Inflammatory macrophage treated with lipopolysaccharide for 1 hour (primary cell): ENCODE measurements around the gene NUDT9.
"Not testable (repeated sequence)": the region's sequence is repeated elsewhere in the genome, so short reads cannot be mapped to it uniquely, and the experiment has no call there.

Experiments
- DNase-seq, 2 donors: peaks; one replicate each; pipeline ENCODE4 v3.0.0-alpha.2; 2020 to 2022

NUDT9 gene

GRCh38 chr4:87409420-87409939, 12.9 kb upstream of the NUDT9 start:
- no peak for DNase-seq

GRCh38 chr4:87410157-87410556, 12.2 kb upstream of the NUDT9 start:
- no peak for DNase-seq

DNA sequence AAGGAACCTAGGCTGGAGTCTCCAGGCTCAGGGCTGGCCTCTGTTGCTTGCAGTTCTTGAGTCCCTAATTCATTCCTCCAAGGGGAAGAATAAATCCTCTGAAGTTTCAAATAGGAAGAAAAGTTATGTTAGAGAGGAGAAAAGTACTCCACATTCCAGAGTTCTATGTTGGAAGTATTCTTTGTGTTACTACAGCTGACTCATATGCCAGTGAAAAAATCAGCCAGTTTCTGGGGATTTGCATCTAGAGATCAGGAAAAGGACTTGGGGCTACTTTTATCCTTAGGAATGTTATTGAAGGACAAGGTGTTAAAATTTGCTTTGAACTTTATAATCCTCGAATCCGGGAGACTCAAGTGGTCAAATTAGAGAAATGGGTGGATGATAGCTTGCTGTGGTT, 11.7 kb upstream of the NUDT9 start:
- no peak for DNase-seq

DNA sequence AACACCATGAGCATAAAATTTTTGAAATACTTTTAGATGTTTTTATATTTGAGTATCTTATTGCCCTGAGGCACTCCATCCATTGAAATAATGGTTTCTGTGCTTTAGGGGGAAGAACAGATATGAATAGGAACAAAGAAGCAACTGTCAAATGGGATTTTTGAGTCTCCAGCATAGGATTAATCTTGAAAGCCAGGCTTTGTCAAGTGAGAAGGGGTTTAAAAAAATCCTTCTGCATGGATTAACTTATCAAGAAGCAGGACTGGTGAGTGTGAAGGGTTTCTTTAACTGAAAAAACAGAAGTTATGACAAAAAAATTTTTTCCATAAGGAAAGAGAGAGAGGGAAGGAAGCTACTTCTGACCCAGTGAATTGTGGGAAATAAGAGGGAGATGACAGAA, 7.6 kb upstream of the NUDT9 start:
- DNase-seq: no peak

GRCh38 chr4:87416965-87417364, 5.4 kb upstream of the NUDT9 start:
- no peak for DNase-seq

- not testable (repeated sequence) for DNase-seq
Observed at GRCh38 chr4:87418410-87418809, 4.0 kb upstream of the NUDT9 start.

GRCh38 chr4:87419578-87420249, 2.7 kb upstream of the NUDT9 start:
- no peak for DNase-seq

- no peak for DNase-seq
Observed at GRCh38 chr4:87420276-87420830, 2.0 kb upstream of the NUDT9 start.

GRCh38 chr4:87423317-87424098, 1.1 kb downstream of the NUDT9 start:
- no peak for DNase-seq

DNA sequence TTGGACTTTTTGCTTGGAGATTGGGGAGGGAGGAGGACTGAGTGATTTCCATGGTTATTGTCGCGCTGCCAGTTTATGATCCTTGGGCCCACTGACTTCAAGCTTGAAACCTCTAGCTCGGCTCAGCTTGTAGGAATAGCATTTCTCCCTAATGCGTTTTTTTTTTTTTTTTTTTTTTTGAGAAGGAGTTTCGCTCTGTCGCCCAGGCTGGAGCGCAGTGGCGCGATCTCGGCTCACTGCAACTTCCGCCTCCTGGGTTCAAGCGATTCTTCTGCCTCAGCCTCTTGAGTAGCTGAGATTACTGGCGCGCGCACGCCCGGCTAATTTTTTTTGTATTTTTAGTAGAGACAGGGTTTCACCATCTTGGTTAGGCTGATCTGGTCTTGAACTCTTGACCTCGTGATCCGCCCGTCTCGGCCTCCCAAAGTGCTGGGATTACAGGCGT, 1.7 kb downstream of the NUDT9 start:
- DNase-seq: not testable (repeated sequence)

DNA sequence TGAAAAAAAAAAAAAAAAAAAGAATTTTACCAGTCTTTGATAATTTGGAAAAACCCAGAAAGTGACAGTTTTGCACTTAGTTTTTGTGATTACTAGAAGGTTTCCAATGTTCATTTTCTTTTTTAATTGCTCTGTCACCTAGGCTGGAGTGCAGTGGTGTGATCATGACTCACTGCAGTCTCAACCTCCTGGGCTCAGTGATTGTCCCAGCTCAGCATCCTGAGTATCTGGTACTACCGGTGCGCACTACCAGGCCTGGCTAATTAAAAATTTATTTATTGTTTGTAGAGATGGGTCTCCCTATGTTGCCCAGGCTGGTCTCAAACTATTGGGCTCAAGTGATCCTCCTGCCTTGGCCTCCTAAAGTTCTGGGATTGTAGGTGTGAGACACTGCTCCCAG, 3.3 kb downstream of the NUDT9 start:
- DNase-seq: no peak

GRCh38 chr4:87426865-87427517, 4.6 kb downstream of the NUDT9 start:
- DNase-seq: no peak

GRCh38 chr4:87427518-87427868, 5.1 kb downstream of the NUDT9 start:
- no peak for DNase-seq

DNA sequence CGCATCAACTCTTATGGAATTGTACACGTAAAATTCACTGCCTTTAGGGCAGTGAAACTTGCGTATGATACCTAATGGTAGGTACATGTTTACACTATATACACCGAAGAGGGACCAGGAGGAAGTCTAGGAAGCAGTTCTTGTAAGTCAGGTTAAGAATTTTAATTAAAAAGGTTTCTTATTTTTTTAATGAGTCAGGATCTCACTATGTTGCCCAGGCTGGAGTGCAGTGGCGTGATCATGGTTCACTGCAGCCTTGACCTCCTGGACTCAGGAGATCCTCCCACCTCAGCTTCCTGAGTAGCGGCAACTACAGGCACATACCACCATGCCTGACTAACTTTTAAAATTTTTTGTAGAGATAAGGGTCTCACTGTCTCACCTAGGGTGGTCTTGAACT, 6.6 kb downstream of the NUDT9 start:
- DNase-seq: no peak

DNA sequence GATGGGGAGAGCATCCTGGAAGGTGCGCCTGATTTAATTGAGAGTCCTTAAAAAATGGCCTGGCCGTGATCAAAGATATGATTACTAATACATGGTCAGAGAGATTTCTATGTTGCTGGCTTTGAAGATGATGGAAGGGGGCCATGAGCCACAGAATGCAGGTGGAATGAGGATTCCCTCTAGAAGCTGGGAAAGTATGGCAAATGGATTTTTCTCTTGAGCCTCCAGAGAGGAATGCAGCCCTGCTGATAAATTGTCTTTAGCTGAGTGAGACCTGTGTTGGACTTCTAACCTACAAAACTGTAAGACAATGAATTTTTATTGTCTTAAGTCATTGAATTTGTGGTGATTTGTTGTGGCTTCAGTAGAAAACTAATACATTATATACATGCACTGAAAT, 7.7 kb downstream of the NUDT9 start:
- no peak for DNase-seq

DNA sequence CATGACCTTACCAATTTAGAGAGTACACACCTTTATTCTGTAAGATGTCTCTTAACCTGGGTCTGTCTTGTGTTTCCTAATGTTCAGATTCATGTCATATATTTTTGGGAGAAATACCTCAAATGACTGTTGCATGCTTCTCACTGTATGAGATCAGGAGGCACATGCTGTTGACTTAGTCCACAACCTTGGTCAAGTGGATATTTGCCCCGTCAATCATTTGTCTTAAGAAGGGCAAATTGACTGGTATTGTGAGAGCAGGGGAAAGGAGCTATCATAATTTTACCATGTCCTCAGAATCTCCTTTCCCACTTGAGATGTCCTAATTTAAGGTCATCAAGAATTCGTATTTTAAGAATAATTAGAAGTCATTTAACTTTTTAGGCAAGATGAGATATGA, 11.0 kb downstream of the NUDT9 start:
- DNase-seq: no peak

DNA sequence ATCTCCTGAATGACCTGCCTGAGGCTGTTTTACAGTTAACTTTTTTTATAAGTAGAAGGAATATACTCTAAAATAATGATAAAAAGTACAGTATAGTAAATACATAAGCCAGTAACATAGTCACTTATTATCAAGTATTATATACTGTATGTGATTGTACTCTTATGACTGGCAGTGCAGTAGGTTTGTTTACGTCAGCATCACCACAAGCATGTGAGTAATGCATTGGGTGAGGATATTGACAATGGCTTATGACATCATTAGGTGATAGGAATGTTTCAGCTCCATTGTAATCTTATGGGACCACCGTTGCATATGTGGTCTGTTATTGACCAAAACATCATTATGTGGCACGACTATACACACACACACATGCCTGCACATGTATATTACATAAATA, 20.5 kb downstream of the NUDT9 start:
- no peak for DNase-seq

DNA sequence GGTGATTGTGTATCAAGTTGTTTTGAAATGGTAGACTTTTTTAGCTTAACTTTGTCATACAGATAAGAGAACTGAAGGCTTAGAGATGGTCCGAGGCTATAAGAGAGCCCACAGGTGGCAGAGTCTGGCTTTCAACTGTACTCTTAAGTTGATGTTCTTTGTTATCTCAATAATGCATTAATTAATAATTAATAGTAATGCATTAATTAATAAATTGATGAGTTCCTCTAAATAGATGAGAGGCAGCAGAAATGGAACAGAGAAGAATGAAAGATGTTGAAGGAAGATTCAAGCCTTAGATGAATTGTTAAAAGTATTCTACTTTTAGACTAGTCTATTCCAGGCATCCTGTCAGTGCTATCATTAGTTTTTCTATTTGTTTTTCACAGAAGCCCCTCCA, 22.4 kb downstream of the NUDT9 start:
- DNase-seq: no peak

- DNase-seq: no peak
Observed at GRCh38 chr4:87445964-87446363, 23.6 kb downstream of the NUDT9 start.

DNA sequence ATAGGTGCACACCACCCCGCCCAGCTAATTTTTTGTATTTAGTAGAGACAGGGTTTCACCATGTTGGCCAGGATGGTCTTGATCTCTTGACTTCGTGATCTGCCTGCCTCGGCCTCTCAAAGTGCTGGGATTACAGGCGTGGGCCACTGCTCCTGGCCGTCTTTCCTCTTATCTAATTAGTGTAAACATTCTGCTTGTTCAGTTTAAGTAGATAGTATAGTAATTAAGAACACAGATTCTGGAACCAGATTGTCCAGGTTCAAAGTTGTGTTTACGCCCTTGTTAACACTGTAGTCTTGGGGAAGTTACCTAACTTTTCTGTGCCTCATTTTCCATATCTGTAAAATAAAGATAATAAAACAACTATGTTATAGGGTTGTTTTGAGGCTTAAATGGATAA, 24.0 kb downstream of the NUDT9 start:
- not testable (repeated sequence) for DNase-seq

GRCh38 chr4:87451537-87451936, 29.2 kb downstream of the NUDT9 start:
- DNase-seq: no peak

DNA sequence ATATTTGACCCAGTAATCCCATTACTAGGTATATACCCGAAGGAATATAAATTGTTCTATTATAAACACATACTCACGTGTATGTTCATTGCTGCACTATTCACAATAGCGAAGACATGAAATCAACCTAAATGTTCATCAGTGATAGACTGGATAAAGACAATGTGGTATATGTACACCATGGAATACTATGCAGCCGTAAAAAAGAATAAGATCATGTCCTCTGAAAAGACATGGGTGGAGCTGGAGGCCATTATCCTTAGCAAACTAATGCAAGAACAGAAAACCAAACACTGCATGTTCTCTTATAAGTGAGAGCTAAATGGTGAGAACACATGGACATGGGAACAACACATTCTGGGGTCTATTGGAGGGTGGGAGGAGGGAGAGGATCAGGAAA, 36.5 kb downstream of the NUDT9 start:
- DNase-seq: no peak

DNA sequence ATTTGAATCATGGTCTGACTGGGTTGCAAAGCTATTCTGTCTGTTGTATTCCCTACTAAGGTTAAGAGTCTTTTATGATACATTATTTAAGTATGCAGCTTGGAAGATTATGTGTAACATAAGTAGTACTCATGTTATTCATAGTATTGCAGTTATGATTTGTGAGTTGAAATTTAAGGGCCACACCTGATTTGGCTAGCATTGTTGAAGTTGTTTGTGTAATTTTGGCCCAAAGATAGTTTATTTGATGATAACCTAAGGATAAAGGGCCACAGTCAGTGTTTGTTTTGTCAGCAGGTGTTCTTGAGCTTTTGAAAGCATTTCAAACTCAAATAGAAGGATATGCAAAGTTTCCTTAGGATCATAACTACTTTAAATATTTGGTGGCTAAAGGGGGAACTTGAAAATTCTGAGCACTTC, 38.9 kb downstream of the NUDT9 start:
- no peak for DNase-seq

DNA sequence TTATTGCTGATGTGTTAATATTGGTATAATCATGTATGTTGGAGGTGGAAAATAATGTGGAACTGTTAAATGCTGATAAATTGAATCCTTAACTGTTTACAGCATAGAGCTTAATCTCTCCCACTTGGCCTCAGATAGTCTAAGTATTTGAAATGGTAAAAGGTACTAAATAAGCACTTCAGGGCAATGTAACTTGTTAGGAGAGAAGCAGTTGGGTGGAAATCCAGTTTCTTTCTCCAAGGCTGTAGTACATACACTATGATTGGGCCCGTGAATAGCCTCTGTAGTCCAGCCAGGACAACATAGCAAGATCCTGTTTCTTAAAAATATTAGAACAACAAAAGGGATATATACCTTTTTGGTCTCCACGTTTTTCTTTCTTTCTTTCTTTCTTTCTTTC, 39.7 kb downstream of the NUDT9 start:
- no peak for DNase-seq
